ENCODE results near the gene NFKB2.

NFKB2 gene

GRCh38 chr10:102420181-102420713 is 24.7 kb downstream of the NFKB2 start:
- TF ChIP-seq GATA3 (IDR thresholded peaks at IDR 0.05; ENCODE audit: low read depth, low read length) (no peak), GATA2 (IDR thresholded peaks at IDR 0.05; ENCODE audit: low read depth, low read length) (no peak)

DNA sequence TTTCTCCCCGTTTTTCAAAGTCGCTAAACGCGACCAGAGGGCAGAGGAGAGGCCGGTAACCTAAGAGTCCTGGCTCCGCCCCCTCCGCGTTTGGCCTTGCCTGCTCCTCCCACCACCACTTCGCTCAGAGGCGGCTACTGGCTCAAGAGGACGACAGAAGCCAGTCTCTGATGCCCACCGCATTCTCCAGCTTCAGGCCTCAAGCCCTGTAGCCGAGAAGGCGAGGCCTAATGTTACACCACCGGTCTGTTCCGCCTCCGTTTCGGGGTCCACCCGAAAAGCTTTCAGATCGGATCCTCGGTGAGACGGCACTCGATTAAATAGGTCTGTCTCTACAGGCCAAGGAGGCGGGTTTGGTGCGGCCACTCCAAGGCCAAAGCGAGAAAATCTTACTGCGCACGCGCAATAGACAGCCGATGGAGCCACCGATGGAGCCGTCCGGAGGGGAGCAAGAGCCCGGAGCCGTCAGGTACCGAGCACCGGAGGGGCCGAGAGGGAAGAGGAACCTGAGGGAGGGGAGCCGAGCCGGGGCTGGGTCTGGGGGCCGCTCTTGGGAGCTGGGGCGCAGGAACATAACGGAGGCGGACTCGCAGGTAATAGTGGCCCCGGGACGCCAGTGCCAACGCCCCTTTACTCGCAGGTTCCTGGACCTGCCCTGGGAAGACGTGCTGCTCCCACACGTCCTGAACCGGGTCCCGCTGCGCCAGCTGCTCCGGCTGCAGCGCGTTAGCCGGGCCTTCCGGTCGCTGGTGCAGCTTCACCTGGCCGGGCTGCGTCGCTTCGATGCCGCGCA is 25.4 kb downstream of the NFKB2 start, which contains the start of gene FBXL15:
Gene FBXL15, plus strand, starts transcription at position 123 of the 793 bp plus-strand sequence. Its CDS starts 294 bp downstream, at position 417.
- no peak for TF ChIP-seq GATA3 (IDR thresholded peaks at IDR 0.05; ENCODE audit: low read depth, low read length)
- no peak for TF ChIP-seq GATA2 (IDR thresholded peaks at IDR 0.05; ENCODE audit: low read depth, low read length)

DNA sequence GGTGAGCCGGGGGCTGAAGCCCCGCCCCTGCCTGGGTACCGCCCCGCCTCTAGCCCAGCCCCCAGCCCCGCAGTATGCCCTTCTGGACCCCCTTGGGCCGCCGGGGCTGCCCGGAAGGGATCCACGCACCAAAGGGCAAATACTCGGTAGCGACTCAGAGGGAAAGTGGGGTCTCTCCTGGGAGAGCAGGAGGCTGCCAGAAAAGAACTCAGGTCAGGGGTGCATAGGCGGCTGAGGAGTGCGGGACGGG is 25.9 kb downstream of the NFKB2 start:
- TF ChIP-seq GATA2 (IDR thresholded peaks at IDR 0.05; ENCODE audit: low read depth, low read length): no peak
- TF ChIP-seq GATA3 (IDR thresholded peaks at IDR 0.05; ENCODE audit: low read depth, low read length): no peak

DNA sequence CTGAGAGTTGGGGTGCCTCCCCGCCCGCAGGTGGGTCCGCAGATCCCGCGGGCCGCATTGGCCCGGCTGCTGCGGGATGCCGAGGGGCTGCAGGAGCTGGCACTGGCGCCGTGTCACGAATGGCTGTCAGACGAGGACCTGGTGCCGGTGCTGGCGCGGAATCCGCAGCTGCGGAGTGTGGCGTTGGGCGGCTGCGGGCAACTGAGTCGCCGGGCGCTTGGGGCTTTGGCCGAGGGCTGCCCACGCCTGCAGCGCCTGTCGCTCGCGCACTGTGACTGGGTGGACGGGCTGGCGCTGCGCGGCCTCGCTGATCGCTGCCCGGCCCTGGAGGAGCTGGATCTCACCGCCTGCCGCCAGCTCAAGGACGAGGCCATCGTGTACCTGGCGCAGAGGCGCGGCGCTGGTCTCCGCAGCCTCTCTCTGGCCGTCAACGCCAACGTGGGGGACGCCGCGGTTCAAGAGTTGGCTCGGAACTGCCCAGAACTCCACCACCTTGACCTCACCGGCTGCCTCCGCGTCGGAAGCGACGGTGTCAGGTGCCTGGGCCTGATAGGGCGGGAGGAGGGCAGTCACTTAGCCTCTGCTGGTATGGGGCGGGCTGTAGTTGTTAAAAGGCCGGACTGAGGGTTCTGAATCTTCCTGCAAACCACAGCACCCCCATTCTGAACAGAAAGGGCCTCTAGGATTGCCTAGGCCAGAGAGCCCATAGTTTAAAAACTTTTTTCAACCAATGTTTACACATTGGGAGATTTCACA is 26.4 kb downstream of the NFKB2 start:
- no peak for TF ChIP-seq GATA2 (IDR thresholded peaks at IDR 0.05; ENCODE audit: low read depth, low read length)
- no peak for TF ChIP-seq GATA3 (IDR thresholded peaks at IDR 0.05; ENCODE audit: low read depth, low read length)

GRCh38 chr10:102422545-102423129 is 27.1 kb downstream of the NFKB2 start:
- TF ChIP-seq GATA2 (IDR thresholded peaks at IDR 0.05; ENCODE audit: low read depth, low read length) (no peak), GATA3 (IDR thresholded peaks at IDR 0.05; ENCODE audit: low read depth, low read length) (no peak)

DNA sequence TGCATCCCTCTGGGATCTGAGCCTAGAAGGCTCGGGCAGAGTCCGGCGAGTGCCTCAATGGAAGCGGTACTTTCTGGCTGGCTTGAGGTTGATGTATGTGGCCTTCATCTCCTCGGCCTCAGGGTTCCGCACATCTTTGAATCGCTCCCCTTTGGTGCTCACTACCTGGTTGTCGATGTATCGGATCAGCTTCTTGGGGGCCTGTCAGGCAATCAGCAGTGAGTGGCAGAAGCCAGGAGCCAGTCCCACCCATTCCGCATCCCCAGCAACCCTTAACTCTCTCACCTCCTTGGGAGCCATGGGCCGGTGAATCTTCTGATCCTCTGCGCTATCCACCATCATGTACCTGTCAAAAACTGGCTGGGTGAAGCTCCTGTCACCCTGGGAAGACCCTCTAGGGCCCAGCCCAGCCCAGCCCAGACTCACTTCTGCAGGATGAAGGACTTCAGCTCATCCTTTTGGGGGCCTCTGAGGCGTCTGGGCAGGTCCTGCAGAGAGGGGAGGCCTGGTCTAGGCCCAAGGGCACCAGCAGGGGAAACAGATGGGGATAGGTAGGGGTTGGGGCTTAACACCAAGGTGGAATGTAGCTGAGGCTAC is 28.0 kb downstream of the NFKB2 start:
- no peak for TF ChIP-seq GATA2 (IDR thresholded peaks at IDR 0.05; ENCODE audit: low read depth, low read length)

- TF ChIP-seq GATA3 (IDR thresholded peaks at IDR 0.05; ENCODE audit: low read depth, low read length) (no peak), GATA2 (IDR thresholded peaks at IDR 0.05; ENCODE audit: low read depth, low read length) (no peak)
Measured at GRCh38 chr10:102424145-102424544, 28.6 kb downstream of the NFKB2 start.

DNA sequence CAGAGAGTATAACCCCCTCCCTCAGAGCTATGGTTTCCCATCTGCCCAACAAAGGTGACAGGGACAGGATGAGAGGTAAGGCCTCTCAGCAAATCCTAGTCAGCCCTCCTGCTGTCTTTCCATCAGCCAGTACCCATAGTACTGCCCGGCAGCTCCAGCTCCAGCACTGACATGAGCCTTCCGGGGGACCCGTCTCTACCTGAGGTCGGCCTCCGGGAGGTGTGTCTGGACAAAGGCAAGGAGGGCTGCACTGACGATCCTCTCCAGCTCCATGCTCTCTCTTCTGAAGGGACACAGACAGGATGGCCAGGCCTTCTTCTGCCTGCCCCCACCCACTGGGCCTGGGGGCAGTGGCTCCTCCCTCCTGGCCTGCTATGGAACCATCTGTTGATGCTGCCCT is 29.4 kb downstream of the NFKB2 start:
- TF ChIP-seq GATA3 (IDR thresholded peaks at IDR 0.05; ENCODE audit: low read depth, low read length) (no peak), GATA2 (IDR thresholded peaks at IDR 0.05; ENCODE audit: low read depth, low read length) (no peak)

DNA sequence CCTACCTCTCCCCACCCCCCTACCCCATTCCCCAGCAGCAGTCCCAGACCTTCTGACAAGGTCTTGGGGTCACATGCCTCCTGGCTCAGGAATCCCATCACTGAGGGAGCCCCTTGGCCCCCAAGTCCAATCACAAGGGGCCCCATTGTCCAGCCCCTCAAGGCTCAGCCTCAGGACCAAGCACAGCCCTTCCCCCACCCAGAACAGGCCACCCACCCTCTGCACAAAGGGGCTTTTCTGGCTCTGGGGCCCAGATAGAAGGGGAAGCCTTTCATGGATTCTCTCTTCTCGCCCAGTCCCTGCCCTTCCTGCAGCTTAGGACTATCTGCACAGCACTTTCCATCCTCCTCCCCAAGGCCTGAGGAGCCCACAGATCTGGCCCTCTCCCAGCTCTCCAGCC is 29.9 kb downstream of the NFKB2 start:
- TF ChIP-seq GATA2 (IDR thresholded peaks at IDR 0.05; ENCODE audit: low read depth, low read length) (no peak), GATA3 (IDR thresholded peaks at IDR 0.05; ENCODE audit: low read depth, low read length) (no peak)

DNA sequence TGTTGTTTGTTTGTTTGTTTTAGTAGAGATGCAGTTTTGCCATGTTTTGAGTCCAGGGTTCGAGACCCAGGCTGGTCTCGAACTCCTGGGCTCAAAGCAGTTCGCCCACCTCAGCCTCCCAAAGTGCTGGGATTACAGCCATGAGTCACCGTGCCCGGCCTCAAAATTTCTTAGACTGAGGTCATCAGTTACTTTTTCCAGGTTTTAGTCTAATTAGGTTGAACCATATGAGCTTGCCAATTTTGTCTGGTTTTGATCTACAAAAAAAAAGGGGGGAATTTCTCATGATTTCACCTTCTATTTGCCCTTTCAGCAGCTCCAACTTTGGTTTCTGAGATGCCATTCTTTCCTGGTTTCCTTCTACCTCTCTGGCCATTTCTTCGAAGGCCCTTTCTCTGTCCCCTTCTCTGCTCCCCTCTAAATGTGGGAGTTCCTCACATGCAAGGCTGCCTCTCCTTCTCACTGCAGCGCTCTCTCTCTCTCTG is 31.3 kb downstream of the NFKB2 start:
- TF ChIP-seq GATA2 (IDR thresholded peaks at IDR 0.05; ENCODE audit: low read depth, low read length): no peak

GRCh38 chr10:102429468-102429867 is 34.0 kb downstream of the NFKB2 start:
- TF ChIP-seq GATA2 (IDR thresholded peaks at IDR 0.05; ENCODE audit: low read depth, low read length) (no peak), GATA3 (IDR thresholded peaks at IDR 0.05; ENCODE audit: low read depth, low read length) (no peak)

GRCh38 chr10:102431452-102432124 is 36.1 kb downstream of the NFKB2 start:
- TF ChIP-seq GATA3 (IDR thresholded peaks at IDR 0.05; ENCODE audit: low read depth, low read length) (no peak), GATA2 (IDR thresholded peaks at IDR 0.05; ENCODE audit: low read depth, low read length) (no peak)

GRCh38 chr10:102432162-102432950 is 36.9 kb downstream of the NFKB2 start, which contains the start of gene CUEDC2:
Gene CUEDC2 (minus strand): TSS chr10:102432574. CDS start chr10:102425188, 7,386 bp downstream.
- TF ChIP-seq GATA3 (IDR thresholded peaks at IDR 0.05; ENCODE audit: low read depth, low read length) (no peak), GATA2 (IDR thresholded peaks at IDR 0.05; ENCODE audit: low read depth, low read length) (no peak)
